HepG2 (cell line): ENCODE measurements around the gene PPP2R5D. TPM values are rescaled to one million over a fixed set of nuclear protein-coding genes. Genes with fewer than 3 reads are reported as not detected.

ENCODE experiments used
- BHLHE40 ChIP-seq: IDR thresholded peaks from 2 replicates; pipeline ENCODE4 v1.6.1; 2011; ENCODE audit warnings: low read length, improper control_type of control experiment
- DNMT3B ChIP-seq: conservative IDR thresholded peaks from 2 replicates; pipeline ENCODE4 v1.6.1; 2016; ENCODE audit warnings: missing biosample characterization, control low read depth
- EHMT2 ChIP-seq: fragments of 200-600 bp; sonication (generic); IDR thresholded peaks from 2 replicates; pipeline ENCODE4 v1.7.0; 2017; ENCODE audit warnings: antibody characterized with exemption, low read depth, low read length, borderline replicate concordance
- KDM3A ChIP-seq: IDR thresholded peaks from 2 replicates; pipeline ENCODE4 v1.6.1; 2018; ENCODE audit warnings: low read depth, missing compliant biosample characterization
- MAFF ChIP-seq: IDR thresholded peaks from 2 replicates; pipeline ENCODE4 v1.6.1; 2011; ENCODE audit warnings: low read depth, low read length, improper control_type of control experiment
- MTA3 ChIP-seq: sonication (generic); formaldehyde crosslinking; IDR thresholded peaks from 2 replicates; pipeline ENCODE4 v1.4.0; 2020; ENCODE audit warnings: missing genetic modification reagents
- MTF1 ChIP-seq: sonication (generic); formaldehyde crosslinking; IDR thresholded peaks from 2 replicates; pipeline ENCODE4 v1.5.0; 2020; ENCODE audit warnings: missing genetic modification reagents
- MXD4 ChIP-seq: IDR thresholded peaks from 2 replicates; pipeline ENCODE4 v1.6.1; 2016; ENCODE audit warnings: mild to moderate bottlenecking, missing biosample characterization, missing genetic modification reagents
- POLR2AphosphoS2 ChIP-seq: IDR thresholded peaks from 2 replicates; pipeline ENCODE4 v1.6.1; 2011; ENCODE audit warnings: low read depth, low read length, improper control_type of control experiment
- RBM39 ChIP-seq: fragments of 200-400 bp; formaldehyde crosslinking; IDR thresholded peaks from one replicate; pipeline ENCODE4 v1.6.1; 2018; ENCODE audit warnings: antibody characterized with exemption, mild to moderate bottlenecking, low read depth, low read length; ENCODE audit not compliant: poor library complexity, severe bottlenecking
- SRSF1 ChIP-seq: fragments of 200-400 bp; formaldehyde crosslinking; optimal IDR thresholded peaks from 2 replicates; pipeline ENCODE3; 2017; ENCODE audit warnings: mild to moderate bottlenecking, low read depth, low read length, moderate library complexity
- STAT5B ChIP-seq: sonication (generic); formaldehyde crosslinking; IDR thresholded peaks from 2 replicates; pipeline ENCODE4 v1.4.0; 2020; ENCODE audit warnings: missing genetic modification reagents
- ZNF253 ChIP-seq: sonication (generic); formaldehyde crosslinking; IDR thresholded peaks from 2 replicates; pipeline ENCODE4 v1.8.0; 2022; ENCODE audit warnings: mild to moderate bottlenecking, missing genetic modification reagents, borderline replicate concordance
- ZNF3 ChIP-seq: IDR thresholded peaks from 2 replicates; pipeline ENCODE4 v1.7.0; 2017; ENCODE audit warnings: inconsistent platforms
- ZNF30 ChIP-seq: sonication (generic); formaldehyde crosslinking; IDR thresholded peaks from 2 replicates; pipeline ENCODE4 v1.5.0; 2020; ENCODE audit warnings: mild to moderate bottlenecking, missing genetic modification reagents
- ZNF33B ChIP-seq: sonication (generic); formaldehyde crosslinking; IDR thresholded peaks from 2 replicates; pipeline ENCODE4 v1.5.1; 2020; ENCODE audit warnings: mild to moderate bottlenecking, missing genetic modification reagents
- ZNF367 ChIP-seq: sonication (generic); formaldehyde crosslinking; IDR thresholded peaks from 2 replicates; pipeline ENCODE4 v1.4.0; 2020; ENCODE audit warnings: missing genetic modification reagents, borderline replicate concordance
- ZNF546 ChIP-seq: sonication (generic); formaldehyde crosslinking; conservative IDR thresholded peaks from 2 replicates; pipeline ENCODE4 v1.8.1; 2023; ENCODE audit warnings: mild to moderate bottlenecking, missing genetic modification reagents
- ZNF570 ChIP-seq: sonication (generic); formaldehyde crosslinking; IDR thresholded peaks from 2 replicates; pipeline ENCODE4 v1.4.0; 2020; ENCODE audit warnings: mild to moderate bottlenecking, missing genetic modification reagents, borderline replicate concordance
- ZNF879 ChIP-seq: sonication (generic); formaldehyde crosslinking; IDR thresholded peaks from 2 replicates; pipeline ENCODE4 v1.8.1; 2023; ENCODE audit warnings: missing genetic modification reagents
- polyA plus RNA-seq, 8 experiments: library from polyadenylated mRNA; depleted of rRNA in 3 of 8; stranded (reverse) in 7 of 8; unstranded in 1 of 8; fragments of >200 nt; fragmentation: Illumina TruSeq in 4 of 8; extraction: Trizol in 4 of 8; gene quantifications; 2 replicates each; pipeline versions ENCODE4 v1.2.1 to v1.2.3, GENCODE V29; 2011 to 2016; ENCODE audit warnings: low read depth in 4 of 8, missing spikeins in 1 of 8, mixed read lengths in 1 of 8; ENCODE audit not compliant: insufficient read depth in 1 of 8
- total RNA-seq, 5 experiments: library from RNA; depleted of rRNA; stranded (reverse); fragments of >200 nt; fragmentation: Illumina TruSeq; extraction: Trizol; gene quantifications; 2 replicates each; pipeline ENCODE4 v1.2.3, GENCODE V29; 2016; ENCODE audit warnings: low read depth in 1 of 5
- TF ChIP-seq, protein P1 (sequence below): sonication (generic); formaldehyde crosslinking; conservative IDR thresholded peaks from 2 replicates; pipeline ENCODE4 v1.5.0; 2020; ENCODE audit warnings: missing genetic modification reagents
- TF ChIP-seq, protein P2 (sequence below): sonication (generic); formaldehyde crosslinking; IDR thresholded peaks from 2 replicates; pipeline ENCODE4 v1.4.0; 2020; ENCODE audit warnings: mild to moderate bottlenecking, missing genetic modification reagents
- TF ChIP-seq, protein P3 (sequence below): sonication (generic); formaldehyde crosslinking; IDR thresholded peaks from 2 replicates; pipeline ENCODE4 v1.8.1; 2023; ENCODE audit warnings: mild to moderate bottlenecking, missing genetic modification reagents, borderline replicate concordance
- TF ChIP-seq, protein P4 (sequence below): sonication (generic); formaldehyde crosslinking; IDR thresholded peaks from 2 replicates; pipeline ENCODE4 v1.9.0; 2021; ENCODE audit warnings: missing genetic modification reagents, mild to moderate bottlenecking, borderline replicate concordance
- TF ChIP-seq, protein P5 (sequence below): IDR thresholded peaks from 2 replicates; pipeline ENCODE4 v1.6.1; 2016

The PPP2R5D gene
- total and polyA plus RNA-seq, 2 of the 13 experiments (the other 11 are each of a cell fraction or from before 2014, with no cell fraction given) = 53.7 to 60.4 TPM

DNA sequence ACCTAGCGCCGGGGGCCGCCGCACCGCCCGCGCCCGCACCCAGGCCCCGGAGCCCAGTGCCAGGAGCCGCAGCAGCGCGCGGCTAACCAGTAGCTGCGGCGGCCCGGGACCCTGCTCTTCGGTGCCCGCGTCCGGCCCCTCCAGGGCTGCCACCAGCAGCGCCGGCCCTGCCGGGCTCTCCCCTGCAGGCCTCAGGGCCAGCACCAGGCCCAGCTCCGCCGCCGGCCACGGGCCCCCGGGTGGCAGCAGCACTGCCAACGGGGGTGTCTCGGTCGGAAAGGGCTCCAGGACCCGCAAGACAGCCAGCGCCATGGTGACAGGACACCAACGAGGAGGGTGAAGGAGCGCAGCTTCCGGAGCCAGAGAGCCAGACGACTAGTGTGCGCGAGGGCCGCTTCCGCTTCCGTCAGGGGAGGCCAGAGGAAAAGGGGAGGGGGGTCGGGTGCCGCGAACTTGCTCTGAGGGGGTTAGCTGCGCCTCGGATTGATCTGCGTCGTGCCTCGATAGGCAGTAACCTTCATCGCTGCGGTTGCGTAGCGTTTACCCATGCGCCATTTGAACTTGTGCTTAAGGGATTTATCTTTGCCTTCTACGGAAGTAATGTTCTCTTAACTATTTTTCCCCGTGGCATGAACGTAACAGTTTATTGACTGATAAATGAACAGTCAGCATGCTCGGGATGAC, 5.4 kb upstream of the PPP2R5D start, which contains the start of gene PEX6 (continued):
- TF ChIP-seq, protein P1, sequence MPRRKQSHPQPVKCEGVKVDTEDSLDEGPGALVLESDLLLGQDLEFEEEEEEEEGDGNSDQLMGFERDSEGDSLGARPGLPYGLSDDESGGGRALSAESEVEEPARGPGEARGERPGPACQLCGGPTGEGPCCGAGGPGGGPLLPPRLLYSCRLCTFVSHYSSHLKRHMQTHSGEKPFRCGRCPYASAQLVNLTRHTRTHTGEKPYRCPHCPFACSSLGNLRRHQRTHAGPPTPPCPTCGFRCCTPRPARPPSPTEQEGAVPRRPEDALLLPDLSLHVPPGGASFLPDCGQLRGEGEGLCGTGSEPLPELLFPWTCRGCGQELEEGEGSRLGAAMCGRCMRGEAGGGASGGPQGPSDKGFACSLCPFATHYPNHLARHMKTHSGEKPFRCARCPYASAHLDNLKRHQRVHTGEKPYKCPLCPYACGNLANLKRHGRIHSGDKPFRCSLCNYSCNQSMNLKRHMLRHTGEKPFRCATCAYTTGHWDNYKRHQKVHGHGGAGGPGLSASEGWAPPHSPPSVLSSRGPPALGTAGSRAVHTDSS = no peak
- TF ChIP-seq MXD4 (CRISPR knock-in tag) = peak; percentile 78
- TF ChIP-seq SRSF1 = peak; percentile 86
- no peak for TF ChIP-seq ZNF3 (CRISPR knock-in tag)
- TF ChIP-seq, protein P2, sequence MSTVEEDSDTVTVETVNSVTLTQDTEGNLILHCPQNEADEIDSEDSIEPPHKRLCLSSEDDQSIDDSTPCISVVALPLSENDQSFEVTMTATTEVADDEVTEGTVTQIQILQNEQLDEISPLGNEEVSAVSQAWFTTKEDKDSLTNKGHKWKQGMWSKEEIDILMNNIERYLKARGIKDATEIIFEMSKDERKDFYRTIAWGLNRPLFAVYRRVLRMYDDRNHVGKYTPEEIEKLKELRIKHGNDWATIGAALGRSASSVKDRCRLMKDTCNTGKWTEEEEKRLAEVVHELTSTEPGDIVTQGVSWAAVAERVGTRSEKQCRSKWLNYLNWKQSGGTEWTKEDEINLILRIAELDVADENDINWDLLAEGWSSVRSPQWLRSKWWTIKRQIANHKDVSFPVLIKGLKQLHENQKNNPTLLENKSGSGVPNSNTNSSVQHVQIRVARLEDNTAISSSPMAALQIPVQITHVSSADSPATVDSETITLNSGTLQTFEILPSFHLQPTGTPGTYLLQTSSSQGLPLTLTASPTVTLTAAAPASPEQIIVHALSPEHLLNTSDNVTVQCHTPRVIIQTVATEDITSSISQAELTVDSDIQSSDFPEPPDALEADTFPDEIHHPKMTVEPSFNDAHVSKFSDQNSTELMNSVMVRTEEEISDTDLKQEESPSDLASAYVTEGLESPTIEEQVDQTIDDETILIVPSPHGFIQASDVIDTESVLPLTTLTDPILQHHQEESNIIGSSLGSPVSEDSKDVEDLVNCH (CRISPR knock-in tag) = no peak
- TF ChIP-seq ZNF367 (CRISPR knock-in tag) = peak; percentile 73; the same call in 1 of the 2 replicates
- peak; percentile 55; the same call in 1 of the 2 replicates for TF ChIP-seq ZNF546 (CRISPR knock-in tag)
- TF ChIP-seq, protein P3, sequence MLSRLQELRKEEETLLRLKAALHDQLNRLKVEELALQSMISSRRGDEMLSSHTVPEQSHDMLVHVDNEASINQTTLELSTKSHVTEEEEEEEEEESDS = 0 out of 2 replicates have a peak, but pooled peaks have one; percentile 6
- TF ChIP-seq ZNF570 (CRISPR knock-in tag) = no peak
- TF ChIP-seq, protein P4, sequence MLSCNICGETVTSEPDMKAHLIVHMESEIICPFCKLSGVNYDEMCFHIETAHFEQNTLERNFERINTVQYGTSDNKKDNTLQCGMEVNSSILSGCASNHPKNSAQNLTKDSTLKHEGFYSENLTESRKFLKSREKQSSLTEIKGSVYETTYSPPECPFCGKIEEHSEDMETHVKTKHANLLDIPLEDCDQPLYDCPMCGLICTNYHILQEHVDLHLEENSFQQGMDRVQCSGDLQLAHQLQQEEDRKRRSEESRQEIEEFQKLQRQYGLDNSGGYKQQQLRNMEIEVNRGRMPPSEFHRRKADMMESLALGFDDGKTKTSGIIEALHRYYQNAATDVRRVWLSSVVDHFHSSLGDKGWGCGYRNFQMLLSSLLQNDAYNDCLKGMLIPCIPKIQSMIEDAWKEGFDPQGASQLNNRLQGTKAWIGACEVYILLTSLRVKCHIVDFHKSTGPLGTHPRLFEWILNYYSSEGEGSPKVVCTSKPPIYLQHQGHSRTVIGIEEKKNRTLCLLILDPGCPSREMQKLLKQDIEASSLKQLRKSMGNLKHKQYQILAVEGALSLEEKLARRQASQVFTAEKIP = no peak
- TF ChIP-seq MTF1 (CRISPR knock-in tag) = no peak
- TF ChIP-seq DNMT3B (CRISPR knock-in tag) = no peak
- TF ChIP-seq ZNF879 = no peak
- no peak for TF ChIP-seq ZNF30 (CRISPR knock-in tag)
- no peak; the same call in 1 of the 2 replicates for TF ChIP-seq ZNF253
- no peak; the same call in 1 of the 2 replicates for TF ChIP-seq EHMT2
- peak; percentile 69; the same call in 1 of the 2 replicates for TF ChIP-seq KDM3A (CRISPR knock-in tag)
- TF ChIP-seq RBM39 = no peak
- TF ChIP-seq MAFF = no peak; the same call in 1 of the 2 replicates
- TF ChIP-seq ZNF33B (CRISPR knock-in tag) = peak; percentile 83
- TF ChIP-seq POLR2AphosphoS2 = no peak
- TF ChIP-seq BHLHE40 = peak; percentile 56
- TF ChIP-seq, protein P5, sequence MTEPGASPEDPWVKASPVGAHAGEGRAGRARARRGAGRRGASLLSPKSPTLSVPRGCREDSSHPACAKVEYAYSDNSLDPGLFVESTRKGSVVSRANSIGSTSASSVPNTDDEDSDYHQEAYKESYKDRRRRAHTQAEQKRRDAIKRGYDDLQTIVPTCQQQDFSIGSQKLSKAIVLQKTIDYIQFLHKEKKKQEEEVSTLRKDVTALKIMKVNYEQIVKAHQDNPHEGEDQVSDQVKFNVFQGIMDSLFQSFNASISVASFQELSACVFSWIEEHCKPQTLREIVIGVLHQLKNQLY = peak; percentile 61; the same call in 1 of the 2 replicates
- TF ChIP-seq STAT5B (CRISPR knock-in tag) = no peak
- no peak for TF ChIP-seq MTA3
